DMS114 treated with DMSO at 0.1 percent for 48 hours (cell line): ENCODE measurements around the gene OSBPL10.
A peak's percentile ranks its signal among the peaks of the same experiment; 100 is the strongest.

Source experiments
- DNase-seq: peaks from one replicate; lab custom pipeline; 2025; ENCODE audit not compliant: unreplicated experiment; lab: John Stamatoyannopoulos, UW

The OSBPL10 gene

DNA sequence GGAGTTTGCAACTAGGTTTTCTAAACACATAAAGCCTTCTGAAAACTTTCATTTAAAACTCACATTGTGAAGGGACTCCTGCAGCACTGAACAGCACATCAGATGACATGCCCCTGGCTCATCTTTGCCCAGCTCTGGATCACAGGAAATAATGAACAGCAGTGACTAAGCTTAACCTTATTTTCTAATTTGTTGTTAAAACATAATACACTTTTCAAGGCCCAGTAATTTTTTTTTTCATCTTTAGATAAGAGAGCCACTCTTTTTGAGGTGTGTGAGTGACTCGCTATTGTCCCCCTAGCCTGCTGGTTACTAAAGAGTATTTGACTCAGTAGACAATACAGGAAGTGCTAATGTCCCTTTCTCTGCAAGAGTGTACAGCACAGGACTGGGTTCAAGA is 204.0 kb downstream of the OSBPL10 start:
- DNase-seq = no peak

DNA sequence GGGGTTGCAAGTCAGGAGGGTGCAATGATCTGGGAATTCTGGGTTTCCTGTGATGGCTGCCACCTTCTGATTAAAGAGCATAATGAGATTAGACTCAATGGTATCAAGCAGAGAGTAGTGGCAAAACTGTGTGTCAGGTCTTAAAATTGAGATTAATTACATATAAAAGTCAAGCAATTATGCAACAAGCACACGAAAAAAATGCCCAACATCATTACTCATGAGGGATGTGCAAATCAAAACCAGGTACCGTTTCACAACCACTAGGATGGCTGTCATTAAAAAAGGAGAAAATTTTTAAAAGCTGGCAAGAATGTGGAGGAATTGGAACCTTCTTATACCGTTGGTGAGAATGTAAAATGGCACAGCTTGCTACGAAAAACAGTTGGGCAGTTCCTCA is 205.0 kb downstream of the OSBPL10 start:
- no peak for DNase-seq

DNA sequence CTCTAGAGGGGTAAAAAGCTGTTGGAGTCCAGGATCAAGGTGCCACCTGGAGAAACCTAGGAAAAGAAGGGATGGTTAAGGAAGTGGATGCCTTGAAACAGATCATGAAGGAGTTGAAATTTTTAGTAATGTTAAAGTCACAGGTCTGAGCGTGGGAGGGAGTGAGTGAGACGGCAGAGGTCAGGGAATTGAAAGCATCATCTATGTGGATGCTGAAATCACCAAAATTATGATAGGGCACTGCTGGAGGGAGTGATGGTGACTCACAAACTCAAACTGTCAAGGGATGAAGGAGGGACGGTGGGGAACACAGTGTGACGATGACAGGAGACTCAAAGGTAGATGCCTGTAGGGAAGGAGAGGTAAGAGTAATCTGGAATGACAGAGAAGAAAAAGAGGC is 205.7 kb downstream of the OSBPL10 start:
- DNase-seq = no peak

DNA sequence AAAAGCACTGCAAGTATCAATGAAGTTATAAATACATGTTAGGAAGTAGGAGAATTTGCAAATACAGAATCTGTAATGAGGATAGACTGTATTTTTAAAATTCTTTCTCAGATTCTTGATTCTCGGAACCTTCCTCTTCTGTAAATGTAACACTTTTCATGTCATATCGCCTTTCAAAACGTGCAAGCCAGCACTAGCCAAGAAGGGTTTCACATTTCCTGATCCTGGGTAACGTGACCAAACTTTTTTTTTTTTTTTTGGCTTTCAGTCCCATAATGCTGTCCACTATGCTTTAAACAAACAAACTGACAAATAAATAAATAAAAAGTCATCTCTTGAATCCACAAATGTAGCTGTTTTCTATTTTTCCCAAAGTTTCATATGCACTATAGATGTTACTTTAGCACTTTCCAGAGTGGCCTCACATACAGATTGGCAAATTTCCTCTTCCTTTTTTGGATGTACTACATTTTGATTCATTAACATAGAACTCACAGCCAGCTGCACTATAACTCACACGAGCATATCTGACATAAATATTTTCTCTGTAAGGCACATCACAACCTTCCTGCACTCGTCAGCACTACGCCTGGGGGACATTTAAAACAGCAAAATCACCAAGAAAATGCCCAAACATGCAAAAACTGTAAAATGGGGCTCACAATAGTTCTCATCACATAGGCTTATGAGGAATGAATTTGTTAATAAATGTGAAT is 208.1 kb downstream of the OSBPL10 start:
- no peak for DNase-seq

DNA sequence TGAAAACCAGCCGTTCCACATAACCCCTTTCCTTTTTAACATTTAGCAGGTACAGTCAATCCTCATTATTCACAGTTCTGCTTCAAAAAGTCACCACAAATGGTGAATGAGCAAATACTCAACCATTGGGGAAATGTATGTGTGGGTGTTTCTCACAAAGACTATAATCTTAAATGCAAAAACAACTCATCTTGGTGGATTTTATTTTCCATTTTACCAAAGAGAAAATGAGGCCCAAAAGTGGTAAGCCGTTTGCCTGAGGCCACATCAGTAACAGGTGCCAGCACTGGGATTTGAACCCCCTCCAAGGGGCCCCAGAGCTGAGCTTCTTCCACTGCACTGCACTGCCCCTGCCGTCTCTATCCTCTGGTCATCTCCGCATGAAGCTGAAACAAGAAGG is 208.8 kb downstream of the OSBPL10 start:
- DNase-seq = no peak

DNA sequence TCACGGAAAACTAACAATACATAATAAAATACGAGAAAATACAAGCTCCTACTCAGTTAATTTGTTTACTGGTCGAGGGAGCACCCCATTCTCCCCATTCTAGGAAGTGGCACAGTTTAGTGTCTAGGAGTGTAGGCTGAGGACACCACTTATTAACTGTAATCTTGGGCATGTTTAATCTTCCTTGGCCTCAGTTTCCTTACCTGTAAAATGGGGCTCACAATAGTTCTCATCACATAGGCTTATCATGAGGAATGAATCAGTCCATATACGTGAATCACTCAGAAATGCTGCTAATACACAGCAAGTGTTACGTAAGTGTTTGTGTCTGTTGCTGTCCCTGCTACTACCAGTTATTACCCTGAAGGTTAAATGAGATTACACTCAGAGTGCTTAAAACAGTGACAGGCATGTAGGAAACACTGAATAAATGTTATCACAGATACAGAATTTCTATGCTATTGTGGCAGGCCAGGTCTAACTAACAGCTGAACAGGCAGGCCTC is 210.2 kb downstream of the OSBPL10 start:
- DNase-seq = no peak

DNA sequence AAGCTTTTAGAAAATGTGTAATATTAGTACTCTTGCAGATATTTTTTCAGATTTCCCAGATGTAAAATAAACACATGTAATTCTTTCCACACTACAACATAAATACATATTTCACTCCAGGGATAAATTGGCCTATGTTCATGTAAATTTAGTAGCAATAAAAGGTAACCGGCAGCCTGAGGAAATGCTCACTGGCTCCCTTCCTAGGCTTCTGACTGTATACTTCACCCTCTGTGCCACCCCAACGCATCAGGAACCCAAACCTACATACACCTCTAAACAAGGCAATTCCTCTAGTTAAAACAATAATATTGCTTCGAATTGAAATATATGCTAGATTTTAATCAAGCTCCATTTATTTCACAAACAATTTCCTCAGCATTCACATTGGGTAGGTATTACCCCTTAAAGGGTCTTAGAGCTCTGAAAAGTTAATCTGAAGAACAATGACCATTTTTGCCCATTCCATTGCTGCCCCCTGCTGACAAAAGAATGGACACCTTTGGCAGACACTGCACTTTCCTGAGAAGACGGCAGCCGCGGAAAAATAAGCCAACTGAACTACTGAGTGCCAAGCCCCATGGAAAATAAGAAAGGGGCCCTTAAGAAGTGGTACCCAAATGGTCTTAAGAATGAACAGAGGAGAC is 212.5 kb downstream of the OSBPL10 start:
- peak; percentile 41 for DNase-seq

DNA sequence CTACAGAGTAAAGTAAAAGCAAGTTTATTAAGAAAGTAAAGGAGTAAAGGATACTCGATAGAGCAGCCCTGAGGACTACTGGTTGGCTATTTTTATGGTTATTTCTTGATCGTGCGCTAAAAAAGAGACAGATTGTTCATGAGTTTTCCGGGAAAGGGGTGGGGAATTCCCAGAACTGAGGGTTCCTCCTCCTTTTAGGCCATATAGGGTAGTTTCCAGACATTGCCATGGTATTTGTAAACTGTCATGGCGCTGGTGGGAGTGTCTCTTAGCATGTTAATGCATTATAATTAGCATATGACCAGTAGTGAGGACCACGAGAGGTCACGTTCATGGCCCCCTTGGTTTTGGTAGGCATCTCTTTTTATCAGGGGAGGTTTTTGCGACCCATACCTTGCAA is 213.1 kb downstream of the OSBPL10 start:
- DNase-seq = no peak

DNA sequence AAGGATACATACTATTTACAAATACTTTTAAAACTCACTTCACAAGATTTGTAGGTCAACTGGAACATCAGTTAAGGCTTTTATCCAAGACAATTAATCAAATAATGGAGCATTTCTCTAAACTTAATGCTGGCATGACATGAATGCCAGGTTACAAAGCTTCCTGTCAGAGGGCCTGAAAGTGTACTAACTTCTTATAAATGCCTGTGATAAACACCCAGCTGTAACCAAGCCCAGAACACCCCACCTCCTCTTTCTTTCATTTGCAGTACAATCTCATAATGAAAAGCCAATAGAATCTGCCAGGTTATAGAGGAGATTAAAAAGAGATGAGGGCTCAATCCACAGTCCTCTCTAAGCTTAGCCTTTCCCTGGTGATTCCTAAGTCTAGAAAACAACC is 214.4 kb downstream of the OSBPL10 start:
- no peak for DNase-seq

DNA sequence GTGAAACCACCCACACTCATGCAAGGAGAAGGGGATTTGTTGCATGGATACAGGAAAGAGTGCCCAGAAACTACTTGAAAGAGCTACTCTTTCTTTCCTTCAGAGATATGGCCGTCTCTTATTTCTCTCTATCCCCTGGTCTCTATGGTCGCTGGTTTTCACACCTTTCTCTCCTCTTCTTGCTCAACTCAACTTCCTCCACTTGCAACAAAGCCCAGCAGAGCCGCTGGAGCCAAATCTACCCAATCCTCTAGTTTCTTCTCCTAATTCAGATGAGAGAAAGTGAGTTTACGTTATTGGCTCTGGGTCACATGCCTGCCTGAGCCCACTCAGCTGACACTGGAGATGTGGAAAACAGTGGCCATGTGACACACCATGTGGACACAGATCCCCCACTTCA is 215.2 kb downstream of the OSBPL10 start:
- DNase-seq = no peak

DNA sequence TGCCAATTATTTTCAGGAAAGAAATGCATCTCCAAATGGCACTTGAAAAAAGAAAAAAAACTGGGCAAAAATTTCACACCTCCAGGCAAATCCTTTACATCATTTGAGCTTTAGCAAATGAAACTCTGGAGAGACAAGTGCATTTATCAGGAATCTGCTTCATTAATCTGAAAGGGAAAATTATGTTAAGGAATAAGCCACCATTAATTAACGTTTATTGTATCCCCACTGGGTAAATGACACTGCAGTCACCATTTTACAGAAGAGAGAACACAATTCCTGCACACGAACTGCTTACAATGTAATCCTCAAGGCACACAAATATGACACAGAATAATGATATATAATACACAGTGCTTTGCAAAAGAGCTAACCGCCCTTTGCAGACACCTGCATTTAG is 217.3 kb downstream of the OSBPL10 start:
- no peak for DNase-seq

DNA sequence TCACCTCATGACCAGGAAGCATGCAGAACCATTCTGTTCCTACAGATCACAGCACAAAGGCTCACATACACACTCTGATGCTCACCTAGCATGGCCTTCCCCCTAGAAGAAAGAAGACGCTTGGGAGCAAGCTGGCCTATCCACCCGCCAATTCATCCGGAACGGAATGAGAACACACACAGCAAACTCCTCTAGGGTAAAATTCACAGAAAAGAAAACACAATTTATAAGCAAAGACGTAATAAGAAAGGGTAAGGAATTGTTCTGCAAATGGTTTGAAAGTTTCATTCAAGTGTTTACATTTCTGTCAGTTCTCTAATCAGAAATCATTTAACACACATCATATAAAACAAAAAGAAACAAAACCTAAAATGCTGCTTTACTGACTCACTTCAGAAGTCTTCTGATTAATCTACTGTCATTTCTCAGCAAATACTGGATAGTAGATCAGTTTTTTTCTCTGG is 218.1 kb downstream of the OSBPL10 start:
- no peak for DNase-seq

DNA sequence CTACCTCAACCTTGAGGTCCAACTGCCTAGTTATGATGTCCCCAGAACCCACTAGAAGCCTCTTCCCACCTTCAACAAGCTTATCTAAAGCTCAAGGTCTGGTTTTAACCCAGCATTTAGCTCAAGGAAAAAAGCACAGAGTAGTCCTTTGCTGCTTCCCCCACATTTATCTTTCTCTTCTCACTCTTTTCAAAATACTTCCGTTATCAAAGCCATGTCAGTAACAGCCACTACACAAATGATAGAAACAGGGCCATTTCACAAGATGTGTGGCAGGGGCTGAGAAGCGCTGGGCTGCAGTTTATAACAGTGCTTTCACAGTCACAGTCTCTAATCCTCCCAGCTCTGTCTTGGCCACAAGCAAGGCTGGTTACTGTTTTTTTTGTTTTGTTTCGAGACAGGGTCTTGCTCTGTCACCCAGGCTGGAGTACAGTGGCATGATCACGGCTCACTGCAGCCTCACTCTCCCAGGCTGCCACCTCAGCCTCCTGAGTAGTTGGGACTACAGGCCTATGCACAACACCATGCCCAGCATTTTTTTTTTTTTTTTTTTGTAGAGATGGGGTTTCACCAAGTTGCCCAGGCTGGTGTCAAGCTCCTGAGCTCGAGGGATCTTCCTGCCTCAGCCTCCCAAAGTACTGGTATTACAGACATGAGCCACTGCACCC is 218.8 kb downstream of the OSBPL10 start:
- no peak for DNase-seq

DNA sequence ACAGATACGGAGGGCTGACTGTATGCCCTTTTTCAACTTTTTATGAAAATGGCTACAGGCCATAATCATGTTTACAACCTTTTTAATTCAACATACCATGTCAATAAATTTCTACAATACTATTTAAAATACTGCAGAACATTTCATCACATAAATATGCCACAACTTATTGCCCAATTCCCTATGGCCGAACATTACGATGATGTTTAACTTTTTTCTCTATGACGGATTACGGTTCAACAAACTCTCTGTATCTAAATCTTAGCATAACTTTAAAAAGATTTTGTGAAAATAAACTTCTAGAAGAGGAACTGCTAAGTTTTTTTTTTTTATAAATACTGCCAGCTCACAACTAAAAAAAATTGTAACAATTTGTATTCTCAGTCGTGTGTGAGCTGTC is 220.4 kb downstream of the OSBPL10 start:
- DNase-seq = no peak

DNA sequence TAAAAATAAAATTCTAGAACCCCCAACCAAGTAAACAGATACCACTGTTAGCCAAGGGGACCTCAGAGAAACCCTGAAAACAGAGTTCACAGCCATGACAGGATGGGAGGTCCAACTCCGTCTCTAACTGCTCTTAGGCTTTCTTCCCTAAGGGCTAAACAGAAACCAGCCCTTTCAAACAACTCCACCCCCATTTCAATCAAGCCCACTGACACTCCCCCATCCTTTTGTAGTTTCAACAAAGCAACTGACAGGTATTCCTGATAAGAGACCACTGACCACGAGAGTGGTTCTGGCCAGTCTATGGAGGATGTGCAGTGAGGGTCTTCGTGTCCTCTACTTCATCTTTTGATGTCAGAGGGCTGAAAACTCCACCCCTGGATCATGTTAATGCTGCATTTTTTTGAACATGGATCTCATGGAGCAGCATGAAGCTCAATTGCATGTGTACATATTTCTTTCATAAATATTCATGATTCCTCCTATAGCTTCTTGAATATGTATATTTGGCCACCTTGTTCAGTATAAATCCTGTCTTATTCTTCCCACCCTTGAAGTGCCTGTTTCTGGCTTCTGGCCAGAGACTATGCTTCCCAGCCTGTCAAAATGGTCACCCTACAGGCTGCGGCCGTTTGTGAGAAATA is 222.6 kb downstream of the OSBPL10 start:
- no peak for DNase-seq

DNA sequence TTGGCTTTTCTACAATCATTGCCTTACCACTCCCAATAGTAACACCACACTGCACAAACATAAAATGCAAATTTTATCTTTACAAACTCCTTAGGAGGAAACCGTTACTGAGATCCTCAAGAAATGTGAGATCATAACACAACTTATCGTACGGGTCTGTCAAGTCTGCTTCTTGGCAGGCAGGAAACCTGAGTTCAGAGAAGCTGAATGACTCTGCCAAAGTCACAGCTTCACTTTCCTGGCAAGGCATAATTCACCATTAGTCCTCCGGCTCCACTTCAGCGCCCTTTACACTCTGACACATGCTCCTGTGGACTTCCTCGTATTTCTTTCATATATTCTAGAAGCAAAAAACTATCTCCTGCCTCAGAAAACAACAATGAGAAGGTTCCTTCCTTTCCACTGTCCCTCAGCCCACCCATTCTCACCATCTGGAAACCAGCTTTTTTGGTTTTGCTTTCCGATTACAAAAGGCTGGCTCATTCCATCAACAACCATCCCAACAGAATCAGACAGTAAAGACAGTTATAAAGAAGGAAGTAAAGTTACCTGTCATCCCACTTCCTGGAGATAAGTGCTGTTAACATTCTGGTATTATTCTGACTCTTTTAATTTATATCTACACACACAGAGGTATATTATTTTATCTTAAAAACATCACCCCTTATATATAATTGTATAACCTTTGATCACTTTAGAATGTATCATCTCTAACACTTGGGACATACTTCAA is 225.0 kb downstream of the OSBPL10 start:
- no peak for DNase-seq

DNA sequence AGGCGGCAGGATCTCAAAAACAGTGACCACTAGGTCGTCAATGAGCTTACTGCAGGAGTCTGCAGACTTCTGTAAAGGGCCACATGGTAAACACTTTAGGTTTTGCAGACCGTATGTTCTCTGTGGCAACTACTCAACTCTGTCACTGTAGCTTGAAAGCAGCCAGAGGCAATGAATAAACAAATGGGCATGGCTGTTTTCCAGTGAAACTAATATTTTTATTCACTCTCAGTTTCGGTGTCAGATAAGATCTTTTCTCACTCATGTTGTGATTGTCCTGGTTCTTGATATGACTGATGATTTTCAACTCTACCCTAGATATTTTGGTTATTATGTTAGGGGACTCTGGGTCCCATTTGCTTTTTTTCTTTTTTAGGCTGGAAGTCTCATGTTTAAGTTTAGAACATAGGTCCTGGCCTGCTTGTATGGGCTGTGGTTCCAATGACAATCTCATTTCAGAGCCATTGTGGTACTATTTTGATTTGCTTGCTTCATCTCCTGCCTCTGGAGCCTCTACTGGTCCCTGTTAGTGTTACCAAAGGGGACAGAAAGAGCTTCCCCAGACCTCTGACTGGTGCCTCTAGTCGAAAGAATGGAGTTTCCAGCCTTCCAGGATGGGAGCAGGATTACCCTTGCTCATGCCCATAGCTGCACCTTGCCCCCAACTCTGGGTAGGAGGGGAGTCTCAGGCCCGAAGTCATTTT is 226.3 kb downstream of the OSBPL10 start:
- DNase-seq = no peak

DNA sequence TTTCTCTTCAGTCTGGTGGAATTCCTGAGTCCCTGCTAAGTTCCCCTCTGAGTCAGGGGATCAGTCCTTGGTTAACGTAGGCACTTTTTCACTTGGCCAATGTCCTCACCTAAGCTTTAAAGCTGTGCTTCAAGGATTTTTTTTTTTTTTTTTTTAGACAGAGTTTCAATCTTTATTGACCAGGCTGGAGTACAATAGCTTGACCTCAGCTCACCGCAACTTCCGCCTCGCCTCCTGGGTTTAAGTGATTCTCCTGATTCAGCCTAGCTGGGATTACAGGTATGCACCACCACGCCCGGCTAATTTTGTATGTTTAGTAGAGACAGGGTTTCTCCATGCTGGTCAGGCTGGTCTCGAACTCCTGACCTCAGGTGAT is 228.0 kb downstream of the OSBPL10 start:
- DNase-seq = no peak

DNA sequence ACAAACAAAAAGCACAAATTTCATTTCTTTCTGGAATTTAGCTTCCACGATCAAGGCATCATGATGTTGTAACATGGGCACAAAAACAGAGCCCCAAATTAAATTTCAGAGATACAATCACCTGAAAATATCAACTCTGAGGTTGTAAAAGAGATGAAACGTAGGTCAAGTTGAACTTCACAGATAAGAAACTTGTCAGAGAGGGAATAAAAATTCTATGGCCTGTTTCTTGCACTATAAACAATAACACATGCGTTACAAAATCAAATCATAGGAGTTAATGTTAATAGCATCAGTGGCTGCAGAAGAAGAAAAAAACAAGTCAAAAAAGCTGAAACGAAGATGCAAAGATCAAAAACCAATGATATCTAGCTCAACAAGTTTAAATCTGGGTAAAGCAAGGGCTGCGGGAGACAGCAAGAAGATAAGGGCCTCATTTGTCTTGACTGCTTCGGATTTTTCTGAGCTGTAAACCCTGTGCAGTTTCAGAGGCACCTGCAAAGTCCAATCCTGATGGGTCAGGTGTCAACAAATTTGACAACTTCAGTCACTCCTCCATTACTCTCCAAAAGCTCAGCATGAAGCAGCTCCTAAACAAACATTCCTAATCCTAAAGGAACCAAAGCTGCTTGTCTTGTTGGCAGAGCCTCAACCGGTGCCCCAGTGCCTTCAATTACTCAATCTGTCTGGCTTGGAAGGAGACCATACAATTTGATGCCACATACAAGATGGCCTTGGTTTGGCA is 228.6 kb downstream of the OSBPL10 start:
- DNase-seq = no peak

DNA sequence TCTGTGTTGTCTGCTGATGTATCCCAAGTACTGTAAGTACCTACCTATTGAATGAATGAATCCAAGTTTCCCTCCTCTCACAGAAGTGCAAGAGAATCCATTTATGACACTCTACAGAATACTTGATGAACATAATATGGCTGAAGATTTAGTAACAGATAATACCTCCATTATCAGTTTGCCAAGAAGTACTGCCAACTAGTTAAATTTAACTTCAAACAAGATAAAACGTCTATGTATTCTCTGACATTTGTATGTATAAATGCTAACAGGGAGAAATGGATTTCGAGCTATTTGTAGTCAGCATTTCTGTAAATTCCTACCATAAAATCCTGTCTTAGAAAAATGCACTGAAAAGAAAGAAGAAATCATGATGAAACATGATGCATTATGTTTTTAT is 230.7 kb downstream of the OSBPL10 start:
- DNase-seq = no peak
